ENCODE measurements around the gene HS3ST3A1.

The HS3ST3A1 gene

GRCh38 chr17:13539421-13539820 lies 62.3 kb downstream of the HS3ST3A1 start:
- H3K4me3 ChIP-seq (ENCODE audit: insufficient read length, low read depth) = no peak overlapping the region
- DNase-seq (ENCODE audit: low read depth, low spot score) = no peak
- no peaks in the 10 kb centered on the region for H3K4me1 ChIP-seq (ENCODE audit: insufficient read depth, insufficient read length)
- H3K9me3 ChIP-seq (ENCODE audit: insufficient read depth, low read length) = no peaks in the 10 kb centered on the region
- TF ChIP-seq ZNF274 (IDR thresholded peaks at IDR 0.05; ENCODE audit: low read depth, low read length) = no peak
- no peak for TF ChIP-seq YY1 (IDR thresholded peaks at IDR 0.05; ENCODE audit: insufficient read depth, insufficient read length)
- no peak for TF ChIP-seq SUZ12 (IDR thresholded peaks at IDR 0.05; ENCODE audit: extremely low read depth, insufficient read depth, insufficient read length)
- H3K36me3 ChIP-seq (ENCODE audit: insufficient read depth, insufficient read length, low read length) = no peaks in the 10 kb centered on the region
- no peaks in the 10 kb centered on the region for H3K27me3 ChIP-seq (ENCODE audit: insufficient read depth, insufficient read length)
- H3K9ac ChIP-seq (ENCODE audit: insufficient read length, low read depth) = no peak overlapping the region

GRCh38 chr17:13538841-13539411 lies 62.8 kb downstream of the HS3ST3A1 start:
- H3K9ac ChIP-seq (ENCODE audit: insufficient read length, low read depth) = no peak overlapping the region

GRCh38 chr17:13537871-13538643 lies 63.7 kb downstream of the HS3ST3A1 start:
- TF ChIP-seq ZNF274 (IDR thresholded peaks at IDR 0.05; ENCODE audit: low read depth, low read length) (no peak), YY1 (IDR thresholded peaks at IDR 0.05; ENCODE audit: insufficient read depth, insufficient read length) (no peak), SUZ12 (IDR thresholded peaks at IDR 0.05; ENCODE audit: extremely low read depth, insufficient read depth, insufficient read length) (no peak)
- no peaks in the 10 kb centered on the region for H3K27me3 ChIP-seq (ENCODE audit: insufficient read depth, insufficient read length)
- no peak overlapping the region for H3K4me3 ChIP-seq (ENCODE audit: insufficient read length, low read depth)
- H3K4me1 ChIP-seq (ENCODE audit: insufficient read depth, insufficient read length) = no peaks in the 10 kb centered on the region
- H3K9me3 ChIP-seq (ENCODE audit: insufficient read depth, low read length) = no peaks in the 10 kb centered on the region
- H3K9ac ChIP-seq (ENCODE audit: insufficient read length, low read depth) = no peak overlapping the region
- H3K36me3 ChIP-seq (ENCODE audit: insufficient read depth, insufficient read length, low read length) = no peaks in the 10 kb centered on the region
- DNase-seq (ENCODE audit: low read depth, low spot score) = no peak

More at GRCh38 chr17:13538841-13539411, 62.8 kb downstream of the HS3ST3A1 start:
- H3K4me1 ChIP-seq (ENCODE audit: insufficient read depth, insufficient read length) = no peaks in the 10 kb centered on the region
- no peaks in the 10 kb centered on the region for H3K27me3 ChIP-seq (ENCODE audit: insufficient read depth, insufficient read length)
- H3K9me3 ChIP-seq (ENCODE audit: insufficient read depth, low read length) = no peaks in the 10 kb centered on the region
- TF ChIP-seq ZNF274 (IDR thresholded peaks at IDR 0.05; ENCODE audit: low read depth, low read length) = no peak
- TF ChIP-seq SUZ12 (IDR thresholded peaks at IDR 0.05; ENCODE audit: extremely low read depth, insufficient read depth, insufficient read length) = no peak
- no peak for TF ChIP-seq YY1 (IDR thresholded peaks at IDR 0.05; ENCODE audit: insufficient read depth, insufficient read length)
- no peak overlapping the region for H3K4me3 ChIP-seq (ENCODE audit: insufficient read length, low read depth)
- no peak for DNase-seq (ENCODE audit: low read depth, low spot score)
- H3K36me3 ChIP-seq (ENCODE audit: insufficient read depth, insufficient read length, low read length) = no peaks in the 10 kb centered on the region

- Histone ChIP-seq H3K4me3 (ENCODE audit: insufficient read length, low read depth) (no peak overlapping the region), H3K36me3 (ENCODE audit: insufficient read depth, insufficient read length, low read length) (no peaks in the 10 kb centered on the region), H3K27me3 (ENCODE audit: insufficient read depth, insufficient read length) (no peaks in the 10 kb centered on the region), H3K9me3 (ENCODE audit: insufficient read depth, low read length) (no peaks in the 10 kb centered on the region), H3K4me1 (ENCODE audit: insufficient read depth, insufficient read length) (no peaks in the 10 kb centered on the region), H3K9ac (ENCODE audit: insufficient read length, low read depth) (no peak overlapping the region)
- TF ChIP-seq YY1 (IDR thresholded peaks at IDR 0.05; ENCODE audit: insufficient read depth, insufficient read length) (no peak), ZNF274 (IDR thresholded peaks at IDR 0.05; ENCODE audit: low read depth, low read length) (no peak), SUZ12 (IDR thresholded peaks at IDR 0.05; ENCODE audit: extremely low read depth, insufficient read depth, insufficient read length) (no peak)
- no peak for DNase-seq (ENCODE audit: low read depth, low spot score)
Observed at GRCh38 chr17:13537167-13537731, 64.5 kb downstream of the HS3ST3A1 start.

GRCh38 chr17:13534946-13535345 lies 66.8 kb downstream of the HS3ST3A1 start:
- Histone ChIP-seq H3K9ac (ENCODE audit: insufficient read length, low read depth) (no peak overlapping the region), H3K4me1 (ENCODE audit: insufficient read depth, insufficient read length) (no peaks in the 10 kb centered on the region), H3K27me3 (ENCODE audit: insufficient read depth, insufficient read length) (no peaks in the 10 kb centered on the region), H3K36me3 (ENCODE audit: insufficient read depth, insufficient read length, low read length) (no peaks in the 10 kb centered on the region), H3K9me3 (ENCODE audit: insufficient read depth, low read length) (no peaks in the 10 kb centered on the region), H3K4me3 (ENCODE audit: insufficient read length, low read depth) (no peak overlapping the region)
- TF ChIP-seq ZNF274 (IDR thresholded peaks at IDR 0.05; ENCODE audit: low read depth, low read length) (no peak), SUZ12 (IDR thresholded peaks at IDR 0.05; ENCODE audit: extremely low read depth, insufficient read depth, insufficient read length) (no peak), YY1 (IDR thresholded peaks at IDR 0.05; ENCODE audit: insufficient read depth, insufficient read length) (no peak)
- DNase-seq (ENCODE audit: low read depth, low spot score) = no peak

- Histone ChIP-seq H3K36me3 (ENCODE audit: insufficient read depth, insufficient read length, low read length) (no peaks in the 10 kb centered on the region), H3K4me3 (ENCODE audit: insufficient read length, low read depth) (no peak overlapping the region), H3K4me1 (ENCODE audit: insufficient read depth, insufficient read length) (no peaks in the 10 kb centered on the region), H3K27me3 (ENCODE audit: insufficient read depth, insufficient read length) (no peaks in the 10 kb centered on the region), H3K9me3 (ENCODE audit: insufficient read depth, low read length) (no peaks in the 10 kb centered on the region), H3K9ac (ENCODE audit: insufficient read length, low read depth) (no peak overlapping the region)
- DNase-seq (ENCODE audit: low read depth, low spot score) = no peak
- no peak for TF ChIP-seq ZNF274 (IDR thresholded peaks at IDR 0.05; ENCODE audit: low read depth, low read length)
- no peak for TF ChIP-seq YY1 (IDR thresholded peaks at IDR 0.05; ENCODE audit: insufficient read depth, insufficient read length)
- no peak for TF ChIP-seq SUZ12 (IDR thresholded peaks at IDR 0.05; ENCODE audit: extremely low read depth, insufficient read depth, insufficient read length)
Observed at GRCh38 chr17:13531721-13532120, 70.0 kb downstream of the HS3ST3A1 start.

- no peaks in the 10 kb centered on the region for H3K36me3 ChIP-seq (ENCODE audit: insufficient read depth, insufficient read length, low read length)
- no peak overlapping the region for H3K9ac ChIP-seq (ENCODE audit: insufficient read length, low read depth)
- H3K4me1 ChIP-seq (ENCODE audit: insufficient read depth, insufficient read length) = no peaks in the 10 kb centered on the region
- H3K9me3 ChIP-seq (ENCODE audit: insufficient read depth, low read length) = no peaks in the 10 kb centered on the region
- H3K4me3 ChIP-seq (ENCODE audit: insufficient read length, low read depth) = no peak overlapping the region
- TF ChIP-seq SUZ12 (IDR thresholded peaks at IDR 0.05; ENCODE audit: extremely low read depth, insufficient read depth, insufficient read length) (no peak), YY1 (IDR thresholded peaks at IDR 0.05; ENCODE audit: insufficient read depth, insufficient read length) (no peak), ZNF274 (IDR thresholded peaks at IDR 0.05; ENCODE audit: low read depth, low read length) (no peak)
- DNase-seq (ENCODE audit: low read depth, low spot score) = no peak
- H3K27me3 ChIP-seq (ENCODE audit: insufficient read depth, insufficient read length) = no peaks in the 10 kb centered on the region
Observed at GRCh38 chr17:13525876-13526275, 75.9 kb downstream of the HS3ST3A1 start.
